HG03575 (cell line): ENCODE measurements around the gene FBN2.

Source experiments
- ATAC-seq: cut with Tn5 transposase; IDR thresholded peaks from one replicate; pipeline ENCODE4 v1.9.1; 2021; ENCODE audit not compliant: unreplicated experiment, insufficient number of reproducible peaks, low FRiP score; ENCODE audit errors: extremely low read depth

FBN2 gene

DNA sequence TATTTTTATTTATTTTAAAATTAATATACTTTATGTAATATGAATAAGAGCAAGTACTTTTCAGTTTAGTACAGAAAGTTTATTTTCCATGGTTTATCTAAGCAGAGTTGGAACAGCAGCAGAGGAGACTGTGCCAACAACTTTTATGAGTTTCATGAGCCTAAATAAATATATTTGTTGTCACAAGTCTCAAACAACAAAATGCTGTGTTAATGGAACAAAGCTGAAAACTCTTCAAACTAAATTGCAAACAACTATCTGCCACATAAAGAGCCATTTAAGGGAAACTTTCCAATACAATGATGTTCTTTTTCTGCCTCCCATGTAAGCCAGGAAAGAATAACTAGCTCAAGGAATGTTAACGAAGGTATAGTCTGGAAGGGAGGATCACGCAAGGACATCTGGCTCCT is 96.1 kb downstream of the FBN2 start:
- ATAC-seq = no peak

DNA sequence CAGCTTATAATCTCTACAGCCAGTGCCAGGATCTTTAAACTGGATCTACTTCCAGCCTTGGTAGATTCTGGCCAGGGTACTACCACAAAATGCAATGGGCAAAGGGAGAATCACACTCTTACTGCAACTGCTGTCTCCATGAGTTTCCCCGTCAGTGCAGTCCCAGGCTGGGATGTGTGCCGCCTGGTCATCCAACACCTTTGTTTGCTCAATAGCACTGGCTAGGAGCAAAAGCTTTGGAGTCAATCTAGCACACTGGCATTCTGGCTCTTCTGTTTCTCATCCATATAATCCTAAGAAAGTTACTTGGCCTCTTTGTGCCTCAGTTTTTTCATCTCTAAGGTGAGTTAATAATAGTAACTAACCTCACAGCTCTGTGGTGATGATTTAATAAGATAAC is 96.9 kb downstream of the FBN2 start:
- ATAC-seq = no peak

DNA sequence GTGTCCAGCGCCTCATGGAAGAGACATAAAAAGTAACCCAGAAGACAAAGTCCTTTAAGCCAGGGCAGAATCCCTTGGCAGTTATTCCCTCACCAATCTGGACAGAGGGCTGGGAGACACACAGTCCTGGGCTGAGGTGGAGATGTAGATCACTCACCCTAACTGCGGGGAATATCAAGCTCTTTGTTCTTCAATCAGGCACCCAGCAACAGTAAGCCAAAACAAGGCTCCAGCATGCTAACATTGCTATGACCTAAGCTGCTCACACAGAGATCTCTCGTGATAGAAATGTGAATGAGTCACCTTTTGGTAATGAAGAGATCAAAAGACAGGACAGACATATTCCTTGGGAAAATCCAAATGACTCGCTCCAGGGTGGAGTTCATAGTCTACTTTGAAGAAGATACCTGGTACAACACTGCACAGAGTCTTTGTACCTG is 101.3 kb downstream of the FBN2 start:
- ATAC-seq = no peak

DNA sequence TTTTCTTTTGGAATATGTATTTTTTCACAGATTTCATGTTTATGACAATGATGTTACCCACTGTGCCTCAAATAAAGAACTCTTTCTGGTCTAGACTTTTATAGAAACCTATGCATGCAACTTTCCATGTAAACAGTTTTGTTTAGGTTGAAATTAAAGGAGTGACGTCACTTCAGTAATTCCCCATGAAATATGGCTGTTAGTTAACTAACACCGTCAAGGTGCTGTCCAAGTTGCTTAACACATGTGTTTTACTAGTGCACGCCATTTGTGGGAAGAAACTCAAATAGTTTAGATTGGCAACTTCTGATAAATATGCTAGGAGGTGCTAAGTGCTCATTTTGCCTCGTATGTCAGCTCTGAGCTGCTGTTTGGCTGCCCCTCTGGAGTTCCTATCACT is 102.2 kb downstream of the FBN2 start:
- no peak for ATAC-seq

DNA sequence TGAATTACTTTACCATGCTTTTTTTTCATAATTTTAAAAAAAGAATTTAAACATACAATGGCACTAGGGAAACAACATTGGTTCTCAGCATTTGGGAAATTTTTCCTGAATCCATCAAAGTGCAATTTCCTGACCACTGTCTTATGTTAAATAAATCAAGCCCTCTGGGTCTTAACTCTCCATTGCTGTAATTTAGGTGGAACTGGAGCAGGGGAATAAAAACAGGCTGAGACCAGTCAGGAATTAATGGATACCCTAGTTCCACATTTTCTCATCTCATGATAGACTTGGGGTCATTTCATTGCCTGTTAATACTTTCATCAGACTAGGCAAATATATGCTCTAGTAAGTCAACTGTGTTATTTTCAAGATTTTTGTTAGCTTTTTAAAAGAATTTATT is 103.1 kb downstream of the FBN2 start:
- no peak for ATAC-seq

DNA sequence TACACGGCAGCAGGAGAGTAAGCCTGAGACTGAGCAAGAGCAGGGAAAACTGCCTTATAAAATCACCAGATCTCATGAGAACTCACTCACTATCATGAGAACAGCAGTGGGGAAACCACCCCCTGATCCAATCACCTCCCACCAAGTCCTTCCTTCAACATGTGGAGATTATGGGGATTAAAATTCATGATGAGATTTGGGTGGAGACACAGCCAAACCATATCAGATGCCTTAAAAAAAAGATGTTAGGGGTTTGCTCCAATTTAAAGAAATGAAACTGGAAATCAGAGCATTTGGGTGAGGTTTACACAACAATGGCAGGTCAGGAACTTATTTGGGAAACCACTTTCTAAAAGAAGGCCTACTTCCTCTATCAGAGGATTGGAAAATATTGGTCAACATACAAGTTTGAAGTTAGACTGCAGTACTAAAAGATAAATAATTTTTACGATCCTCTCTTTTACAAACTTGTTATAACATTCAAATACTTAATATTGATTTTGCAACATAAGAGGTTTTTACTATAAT is 105.1 kb downstream of the FBN2 start:
- ATAC-seq = no peak

DNA sequence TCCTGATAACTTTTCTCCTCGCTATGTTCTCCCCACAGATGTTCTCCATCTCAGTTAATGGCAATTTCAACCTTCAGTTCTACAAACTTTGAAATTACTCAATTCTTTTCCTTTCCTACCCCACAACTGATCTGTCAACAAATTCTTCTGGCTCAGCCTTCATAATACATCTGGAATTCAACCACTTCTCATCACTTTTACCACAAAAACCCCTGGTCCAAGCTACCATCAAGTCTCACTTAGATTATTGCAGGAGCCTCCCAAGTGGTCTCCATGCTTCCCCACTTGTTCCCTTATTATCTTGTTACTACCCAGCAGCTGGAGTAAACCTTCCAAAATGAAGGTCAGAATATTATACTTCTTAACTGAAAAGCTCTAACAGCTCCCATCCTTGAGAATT is 110.1 kb downstream of the FBN2 start:
- no peak for ATAC-seq

DNA sequence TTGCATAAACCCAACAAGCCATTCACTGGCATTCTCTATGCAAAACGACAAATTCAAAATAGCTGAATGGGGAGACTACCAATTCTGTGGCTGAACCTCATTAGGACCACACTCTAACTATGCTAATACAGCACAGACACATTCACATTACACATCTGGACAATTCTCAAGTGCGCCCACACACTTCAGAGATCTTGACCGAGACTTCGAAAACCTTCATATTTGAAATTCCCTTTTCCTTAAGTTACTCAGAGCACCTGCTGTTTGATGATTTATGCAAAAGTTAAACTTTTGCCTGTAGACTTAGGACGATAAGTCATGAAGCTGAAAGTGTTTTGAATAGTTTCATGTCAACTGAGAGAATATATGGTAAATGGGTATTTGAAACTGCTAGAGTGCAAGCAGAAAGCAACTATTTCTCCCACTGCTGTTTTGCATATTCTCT is 111.9 kb downstream of the FBN2 start:
- peak; percentile 91 for ATAC-seq

DNA sequence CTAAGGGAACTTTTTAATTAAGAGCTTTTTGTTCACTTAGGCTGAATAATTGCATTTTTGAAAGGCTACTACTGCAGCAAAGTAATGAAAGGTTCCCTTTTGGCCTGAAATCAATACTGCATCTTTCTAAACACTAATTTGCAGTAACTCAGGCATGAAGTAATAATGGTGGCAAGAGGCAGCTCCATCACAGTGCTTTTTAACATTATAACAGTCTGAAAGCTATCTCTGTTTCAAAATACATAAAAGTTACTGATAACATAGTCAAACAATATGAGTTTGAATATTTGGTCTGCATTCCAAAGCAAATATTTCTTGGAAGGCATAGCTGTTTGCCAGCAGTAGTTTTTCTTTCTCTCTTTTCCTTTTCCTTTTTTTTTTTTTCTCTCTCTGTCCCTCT is 113.4 kb downstream of the FBN2 start:
- ATAC-seq = no peak

DNA sequence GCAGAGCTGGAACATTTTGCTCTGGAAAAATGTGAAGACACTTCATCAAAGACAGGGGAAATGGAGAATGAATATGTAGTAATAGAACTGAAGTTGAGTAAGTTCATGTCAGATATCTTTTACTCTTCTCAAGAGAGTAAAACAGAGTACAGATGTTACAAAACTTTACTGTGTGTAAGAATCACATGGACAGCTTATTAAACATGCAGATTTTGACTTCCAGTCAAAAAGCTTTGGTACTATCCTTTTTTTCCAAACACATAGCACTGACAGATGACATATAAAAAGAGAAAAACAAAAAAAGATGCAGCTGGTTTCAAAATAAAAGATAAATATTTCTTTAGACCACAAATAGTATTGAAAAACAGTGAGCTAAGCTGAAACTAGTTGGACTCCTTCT is 115.4 kb downstream of the FBN2 start:
- no peak for ATAC-seq

DNA sequence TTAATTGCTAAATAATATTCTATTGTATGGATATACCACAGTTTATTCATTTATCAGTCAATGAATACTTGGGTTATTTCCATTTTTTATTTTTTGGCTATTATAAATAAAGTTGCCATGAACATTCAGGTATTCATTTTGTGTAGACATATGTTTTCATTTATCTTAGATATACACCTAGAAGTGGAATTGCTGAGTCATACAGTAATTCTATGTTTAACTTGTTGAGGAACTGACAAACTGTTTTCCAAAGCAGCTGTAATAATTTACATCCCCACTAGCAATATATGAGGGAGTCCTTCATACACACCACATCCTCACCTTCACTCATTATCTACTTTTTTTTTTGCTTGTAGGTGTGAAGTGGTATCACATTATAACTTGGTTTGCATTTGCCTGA is 123.6 kb downstream of the FBN2 start:
- ATAC-seq = no peak

DNA sequence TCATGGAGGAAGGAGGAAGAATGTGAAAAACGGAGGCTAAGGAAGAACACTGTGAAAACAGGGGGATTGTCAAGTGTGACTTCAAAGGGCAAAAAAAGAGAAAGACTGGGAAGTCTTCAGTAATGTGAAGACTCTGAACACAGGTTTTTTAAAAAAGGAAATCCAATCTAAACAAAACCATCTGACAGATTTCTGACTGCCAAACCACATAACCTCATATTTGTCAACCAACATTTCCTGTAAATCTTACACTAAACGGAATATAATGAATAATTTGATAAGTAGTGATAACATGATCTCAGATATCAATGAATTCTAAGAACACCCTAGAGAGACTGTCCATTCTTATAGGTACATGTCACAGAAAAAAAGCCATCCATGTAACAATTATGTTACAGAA is 124.7 kb downstream of the FBN2 start:
- ATAC-seq = no peak

DNA sequence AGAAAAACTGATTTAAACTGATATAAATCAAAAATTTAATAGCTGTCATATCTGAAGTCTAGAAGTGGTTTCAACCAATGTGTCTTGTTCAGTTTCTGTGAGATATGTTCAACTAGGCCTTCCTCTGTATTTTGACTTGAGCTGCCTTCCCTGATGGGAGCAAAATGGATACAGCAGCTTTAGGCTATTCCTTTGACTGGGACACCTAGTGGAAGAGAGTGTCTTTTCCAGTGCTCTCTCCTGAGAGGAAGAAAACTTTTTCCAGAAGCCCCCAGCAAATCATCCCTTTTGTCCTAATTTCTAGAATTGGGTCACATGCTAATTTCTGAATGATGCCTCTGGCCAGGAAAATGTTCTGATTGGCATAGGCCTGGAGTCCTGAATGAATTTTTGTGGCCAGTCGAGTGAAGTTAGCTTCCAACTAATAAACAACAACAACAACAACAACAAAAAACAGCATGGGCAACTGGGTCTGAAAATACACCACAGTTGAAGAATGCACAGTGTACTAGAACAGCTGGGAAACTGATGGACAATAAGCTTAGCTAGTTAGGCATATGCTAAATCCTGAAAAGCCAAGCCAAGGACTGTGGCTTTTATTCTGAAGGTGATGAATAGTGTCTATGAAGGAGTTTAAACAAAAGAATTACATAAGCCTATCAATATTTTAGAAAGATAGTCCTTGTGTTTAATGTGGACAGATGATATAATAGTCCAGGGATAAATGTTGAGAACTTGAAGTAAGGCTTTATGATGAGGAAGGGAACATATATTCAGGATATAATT is 125.7 kb downstream of the FBN2 start:
- ATAC-seq = no peak

DNA sequence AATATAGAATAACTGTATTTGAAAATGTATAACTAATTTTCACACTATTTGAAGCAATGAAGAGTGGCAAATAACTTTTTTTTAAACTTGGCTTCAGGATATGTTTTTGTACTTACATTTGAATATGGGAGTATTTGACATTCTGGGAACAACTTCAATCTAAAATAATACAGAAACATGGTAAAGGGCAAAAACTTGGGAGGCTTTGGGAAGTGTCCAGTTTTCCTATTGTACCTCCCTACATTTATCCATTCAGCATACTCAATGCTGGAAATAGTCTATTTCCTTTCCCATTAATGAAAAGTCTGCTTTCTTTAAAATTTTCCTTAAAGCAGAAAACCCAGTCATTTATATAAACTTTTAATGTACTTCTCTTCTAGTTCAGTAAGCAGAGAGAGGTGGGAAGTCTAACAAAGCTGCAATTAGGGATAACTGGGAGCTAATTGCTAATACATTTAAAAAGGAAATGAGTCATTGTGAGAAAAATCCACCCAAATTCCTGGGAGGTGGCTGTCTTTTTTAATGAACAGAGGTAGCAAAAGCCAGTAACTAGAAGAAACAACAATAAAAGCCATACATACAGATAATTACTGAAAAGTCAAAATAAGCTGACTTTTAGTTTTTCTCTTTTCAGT is 128.8 kb downstream of the FBN2 start:
- ATAC-seq = no peak

DNA sequence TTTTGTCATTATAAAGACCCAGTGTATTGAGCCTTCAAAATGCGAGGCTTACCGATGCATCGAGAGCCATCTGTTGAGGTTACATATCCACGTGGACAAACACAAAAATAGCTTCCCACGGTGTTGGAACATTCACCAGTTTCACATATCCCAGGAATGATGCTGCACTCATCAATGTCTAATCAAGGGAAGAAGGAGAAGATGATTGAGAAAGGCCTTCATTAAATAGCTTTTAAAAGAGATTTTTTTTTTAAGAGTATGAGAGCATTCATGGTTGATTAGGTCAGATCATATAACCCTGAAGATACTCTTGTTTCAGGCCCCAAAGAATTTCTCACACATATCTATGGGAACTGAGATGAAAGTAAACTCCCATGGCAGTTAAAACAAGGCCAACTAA is 129.4 kb downstream of the FBN2 start:
- ATAC-seq = no peak

DNA sequence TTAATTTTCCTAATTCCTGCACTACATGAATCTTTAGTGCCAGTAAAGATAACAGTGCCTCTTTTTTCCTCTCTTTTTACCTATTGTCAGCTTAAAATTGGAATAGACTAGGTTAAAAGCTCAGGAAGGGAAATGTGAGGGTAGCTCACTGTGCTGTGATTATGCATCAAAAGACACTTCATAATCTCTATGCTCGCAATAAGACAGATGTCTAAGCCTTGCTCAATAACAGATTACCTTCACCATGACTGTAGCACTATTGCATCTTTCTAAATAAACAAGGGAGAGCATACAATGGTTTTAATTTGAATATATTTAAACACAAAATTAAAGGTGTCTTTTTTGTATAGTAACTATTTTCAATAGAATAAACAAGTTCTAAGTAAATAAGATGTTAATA is 130.1 kb downstream of the FBN2 start:
- no peak for ATAC-seq

DNA sequence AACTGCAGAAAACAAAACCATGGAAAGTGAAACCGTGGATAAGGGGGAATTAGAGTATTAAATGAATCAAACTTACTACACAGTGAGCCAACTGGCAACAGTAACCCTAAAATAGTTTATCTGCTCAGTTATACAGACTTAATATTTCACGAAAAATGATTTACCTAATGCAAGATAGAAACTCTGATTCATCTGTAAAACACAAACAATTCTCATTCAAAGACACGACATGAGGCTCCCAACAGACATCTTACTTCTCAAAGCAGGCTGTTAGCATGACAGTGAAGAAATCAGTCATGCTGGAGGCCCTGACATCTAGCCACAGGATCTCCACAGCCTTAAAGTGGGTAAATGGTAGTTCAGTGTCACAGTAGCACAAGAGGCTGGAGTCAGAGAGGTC is 131.2 kb downstream of the FBN2 start:
- ATAC-seq = no peak

DNA sequence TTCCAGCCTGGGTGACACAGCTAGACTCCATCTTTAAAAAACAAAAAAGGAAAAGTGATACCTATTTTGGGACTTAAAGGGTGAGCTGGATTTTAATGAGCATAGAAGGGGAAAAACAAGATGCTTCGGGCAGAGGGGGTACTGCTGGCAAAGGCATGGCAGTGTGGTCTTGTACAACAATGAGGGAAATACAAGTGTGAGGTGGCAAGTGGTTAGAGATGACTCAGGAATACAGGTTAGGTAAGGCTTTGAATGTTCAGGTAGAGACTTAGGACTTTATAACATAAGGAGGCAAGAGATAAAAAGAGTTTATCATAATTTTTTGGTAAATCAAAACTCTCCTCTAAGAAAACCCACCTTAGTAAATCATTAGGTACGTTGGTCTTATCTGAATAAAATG is 132.9 kb downstream of the FBN2 start:
- no peak for ATAC-seq

DNA sequence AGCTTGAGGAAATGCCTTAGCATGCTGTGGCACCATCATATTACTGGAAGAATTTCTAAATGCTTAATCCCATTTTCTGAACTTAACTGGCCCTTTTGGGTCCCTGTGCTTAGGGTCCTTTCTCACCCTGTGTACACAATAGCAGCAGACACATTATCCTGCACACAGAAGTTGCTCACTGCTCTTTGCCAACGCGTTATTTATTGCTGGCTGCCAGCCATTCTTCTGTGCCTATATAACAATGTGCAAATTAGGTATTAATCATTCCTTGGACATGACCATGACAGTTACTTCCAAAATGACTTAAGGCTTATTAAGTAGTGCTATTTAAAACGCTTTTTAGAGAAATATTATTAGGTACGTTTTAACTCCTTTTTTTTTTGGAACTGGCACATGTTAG is 134.7 kb downstream of the FBN2 start:
- no peak for ATAC-seq

DNA sequence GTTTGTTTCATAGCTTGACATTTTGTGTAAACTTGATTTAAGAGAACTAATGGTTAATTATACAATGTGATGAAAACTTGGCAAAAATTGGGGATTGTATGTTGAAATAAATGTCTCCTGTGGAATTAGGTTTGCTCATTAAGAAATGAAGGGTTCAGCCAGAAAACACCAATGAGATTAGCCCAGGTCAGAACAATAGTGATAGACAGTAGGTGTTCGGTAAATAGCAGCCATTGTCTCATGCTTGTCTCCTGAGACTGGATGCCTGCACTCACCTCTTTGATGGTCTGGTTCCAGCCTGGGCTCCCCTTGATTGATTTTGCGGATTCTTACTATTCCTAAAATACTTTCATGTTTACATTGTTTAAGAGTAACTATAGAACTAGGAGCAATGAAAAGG is 135.5 kb downstream of the FBN2 start:
- ATAC-seq = no peak
